IMR-90 (cell line): Measurements from ENCODE around the gene PTPRK. TPM values are rescaled to one million over a fixed set of nuclear protein-coding genes. Genes with fewer than 3 reads are reported as not detected.

Experiments used
- ATAC-seq: fragments of 200-7000 bp; cut with Tn5 transposase; 2 replicates; pipeline ENCODE4 v1.9.1; 2020; ENCODE audit warnings: low read depth, mild to moderate bottlenecking, moderate library complexity
- BruUV-seq: library from RNA; stranded (reverse); fragments of 400-500 nt; replicated peaks from 2 replicates; lab custom pipeline; 2021; lab: Mats Ljungman, UMichigan
- CTCF ChIA-PET: fragments of 300-600 bp; formaldehyde crosslinking; extraction: SDS; loops from one replicate; lab custom pipeline; 2021; ENCODE audit warnings: antibody characterized with exemption; lab: Yijun Ruan, JAX
- POLR2A ChIA-PET: fragments of 300-600 bp; sonication (Branson Sonifier 250); formaldehyde crosslinking; loops from one replicate; lab custom pipeline; 2022; ENCODE audit warnings: antibody characterized with exemption; ENCODE audit not compliant: unreplicated experiment; lab: Charles Lee
- DNase-seq: peaks from one replicate; pipeline ENCODE4 v3.0.0; 2013
- H2AFZ ChIP-seq: replicated peaks from 2 replicates; pipeline ENCODE3; 2013; ENCODE audit warnings: low read length, mild to moderate bottlenecking; ENCODE audit not compliant: poor library complexity
- H2AK5ac ChIP-seq: 2 replicates; pipeline ENCODE4 v1.6.1; 2013; ENCODE audit warnings: low read depth, low read length, inconsistent platforms
- H2AK9ac ChIP-seq: replicated peaks from 2 replicates; pipeline ENCODE3; 2013; ENCODE audit warnings: mild to moderate bottlenecking, low read depth, low read length, moderate library complexity; ENCODE audit not compliant: poor library complexity
- H2BK120ac ChIP-seq: 2 replicates; pipeline ENCODE4 v1.6.1; 2013; ENCODE audit warnings: low read depth, low read length, inconsistent platforms
- H2BK15ac ChIP-seq: 3 replicates; pipeline ENCODE4 v1.6.1; 2013; ENCODE audit warnings: low read depth, low read length, inconsistent platforms
- H2BK20ac ChIP-seq: 2 replicates; pipeline ENCODE4 v1.6.1; 2013; ENCODE audit warnings: low read depth, mild to moderate bottlenecking, inconsistent platforms, low read length, moderate library complexity
- H2BK5ac ChIP-seq: 2 replicates; pipeline ENCODE4 v1.6.1; 2013; ENCODE audit warnings: mild to moderate bottlenecking, low read depth, low read length, inconsistent platforms; ENCODE audit not compliant: poor library complexity, severe bottlenecking
- H3K14ac ChIP-seq: replicated peaks from 2 replicates; pipeline ENCODE4 v1.6.1; 2013; ENCODE audit warnings: low read depth, low read length, inconsistent platforms
- H3K18ac ChIP-seq: 2 replicates; pipeline ENCODE4 v1.6.1; 2013; ENCODE audit warnings: low read depth, low read length, control low read depth
- H3K23ac ChIP-seq: 2 replicates; pipeline ENCODE4 v1.6.1; 2013; ENCODE audit warnings: low read depth, low read length, inconsistent platforms
- H3K27ac ChIP-seq: 2 replicates; pipeline ENCODE4 v1.5.1; 2013; ENCODE audit warnings: mild to moderate bottlenecking, control low read depth, low read length; ENCODE audit not compliant: insufficient read depth
- H3K27me3 ChIP-seq: 2 replicates; pipeline ENCODE4 v1.6.1; 2013; ENCODE audit warnings: low read length; ENCODE audit not compliant: control insufficient read depth, insufficient read depth
- H3K36me3 ChIP-seq: 2 replicates; pipeline ENCODE4 v1.6.1; 2013; ENCODE audit warnings: low read length, mixed read lengths; ENCODE audit not compliant: control insufficient read depth, insufficient read depth
- H3K4ac ChIP-seq: 2 replicates; pipeline ENCODE4 v1.6.1; 2013; ENCODE audit warnings: low read depth, low read length, inconsistent platforms
- H3K4me1 ChIP-seq: 2 replicates; pipeline ENCODE4 v1.6.1; 2013; ENCODE audit warnings: low read length, mixed read lengths; ENCODE audit not compliant: control insufficient read depth, insufficient read depth
- H3K4me2 ChIP-seq: 2 replicates; pipeline ENCODE4 v1.6.1; 2013; ENCODE audit warnings: low read depth, mild to moderate bottlenecking, control low read depth, low read length, moderate library complexity
- H3K4me3 ChIP-seq: 2 replicates; pipeline ENCODE4 v1.5.1; 2013; ENCODE audit warnings: low read depth, mild to moderate bottlenecking, control low read depth, low read length, moderate library complexity; ENCODE audit not compliant: insufficient read depth
- H3K56ac ChIP-seq: 2 replicates; pipeline ENCODE4 v1.6.1; 2013; ENCODE audit warnings: low read length, inconsistent platforms; ENCODE audit not compliant: insufficient read depth; ENCODE audit errors: extremely low read depth
- H3K79me1 ChIP-seq, 2 experiments: 2 replicates each; pipeline ENCODE4 v1.6.1; 2013; ENCODE audit warnings: low read length in 2 of 2, inconsistent platforms in 1 of 2, low read depth in 1 of 2
- H3K9ac ChIP-seq: 2 replicates; pipeline ENCODE4 v1.6.1; 2013; ENCODE audit warnings: low read depth, low read length, control low read depth
- H3K9me1 ChIP-seq: 2 replicates; pipeline ENCODE4 v1.6.1; 2013; ENCODE audit warnings: low read length, inconsistent platforms; ENCODE audit not compliant: insufficient read depth
- H3K9me3 ChIP-seq: 2 replicates; pipeline ENCODE4 v1.6.1; 2013; ENCODE audit warnings: low read length; ENCODE audit not compliant: control insufficient read depth, insufficient read depth
- H4K20me1 ChIP-seq: 2 replicates; pipeline ENCODE4 v1.6.1; 2013; ENCODE audit warnings: low read length, inconsistent platforms; ENCODE audit not compliant: insufficient read depth
- H4K5ac ChIP-seq: 2 replicates; pipeline ENCODE4 v1.6.1; 2013; ENCODE audit warnings: mild to moderate bottlenecking, low read depth, low read length, control low read depth
- H4K8ac ChIP-seq, 2 experiments: 2 replicates each; pipeline ENCODE4 v1.6.1; 2013; ENCODE audit warnings: low read depth in 2 of 2, low read length in 2 of 2, control low read depth in 1 of 2, inconsistent platforms in 1 of 2
- H4K91ac ChIP-seq: 2 replicates; pipeline ENCODE4 v1.6.1; 2013; ENCODE audit warnings: low read depth, low read length, inconsistent platforms; ENCODE audit not compliant: insufficient read depth
- BHLHE40 ChIP-seq: fragments of 150-350 bp; IDR thresholded peaks from 2 replicates; pipeline ENCODE4 v1.6.1; 2016; ENCODE audit warnings: mild to moderate bottlenecking, low read depth, low read length
- CEBPB ChIP-seq: IDR thresholded peaks from 2 replicates; pipeline ENCODE4 v1.6.1; 2012; ENCODE audit warnings: low read depth, low read length, improper control_type of control experiment
- CHD1 ChIP-seq: IDR thresholded peaks from 2 replicates; pipeline ENCODE4 v1.6.1; 2012; ENCODE audit warnings: low read depth, low read length, improper control_type of control experiment
- ELK1 ChIP-seq: fragments of 150-350 bp; IDR thresholded peaks from 2 replicates; pipeline ENCODE4 v1.6.1; 2016; ENCODE audit warnings: low read depth, mild to moderate bottlenecking, low read length, moderate library complexity, borderline replicate concordance
- FOS ChIP-seq: fragments of 150-350 bp; IDR thresholded peaks from 2 replicates; pipeline ENCODE4 v1.6.1; 2016; ENCODE audit warnings: low read depth, low read length
- MAFK ChIP-seq: IDR thresholded peaks from 2 replicates; pipeline ENCODE4 v1.6.1; 2012; ENCODE audit warnings: low read depth, low read length, improper control_type of control experiment
- MAZ ChIP-seq: IDR thresholded peaks from 2 replicates; pipeline ENCODE4 v1.6.1; 2012; ENCODE audit warnings: low read depth, mild to moderate bottlenecking, low read length, improper control_type of control experiment, moderate library complexity, borderline replicate concordance
- MXI1 ChIP-seq: IDR thresholded peaks from 2 replicates; pipeline ENCODE4 v1.6.1; 2012; ENCODE audit warnings: low read depth, mild to moderate bottlenecking, low read length, moderate library complexity, borderline replicate concordance
- NFE2L2 ChIP-seq: fragments of 150-350 bp; IDR thresholded peaks from 2 replicates; pipeline ENCODE4 v1.6.1; 2016; ENCODE audit warnings: low read depth, mild to moderate bottlenecking, low read length
- POLR2A ChIP-seq: IDR thresholded peaks from 2 replicates; pipeline ENCODE4 v1.6.1; 2012; ENCODE audit warnings: mild to moderate bottlenecking, low read depth, low read length
- RAD21 ChIP-seq: IDR thresholded peaks from 2 replicates; pipeline ENCODE4 v1.6.1; 2012; ENCODE audit warnings: low read length, improper control_type of control experiment
- RCOR1 ChIP-seq: IDR thresholded peaks from 2 replicates; pipeline ENCODE4 v1.6.1; 2012; ENCODE audit warnings: mild to moderate bottlenecking, low read length, improper control_type of control experiment; ENCODE audit not compliant: insufficient replicate concordance
- RFX5 ChIP-seq: IDR thresholded peaks from 2 replicates; pipeline ENCODE4 v1.8.0; 2012; ENCODE audit warnings: low read depth, mild to moderate bottlenecking, low read length, moderate library complexity
- SMC3 ChIP-seq: fragments of 150-350 bp; IDR thresholded peaks from 2 replicates; pipeline ENCODE4 v1.6.1; 2016; ENCODE audit warnings: low read depth, mild to moderate bottlenecking, antibody characterized with exemption, low read length, moderate library complexity
- USF2 ChIP-seq: fragments of 150-350 bp; IDR thresholded peaks from 2 replicates; pipeline ENCODE4 v1.6.1; 2017; ENCODE audit warnings: mild to moderate bottlenecking, antibody characterized with exemption, low read length, low read depth
- WGBS, 2 experiments: methylation state at CpG; one replicate each; pipeline versions ENCODE4 v1.1.5 to v1.1.7; 2013; ENCODE audit warnings: missing lambda C conversion rate in 2 of 2; ENCODE audit not compliant: insufficient read length in 1 of 2; ENCODE audit errors: extremely low coverage in 2 of 2; 5-methylcytosine and 5-hydroxymethylcytosine counted together
- dilution Hi-C: fragments of 300-500 bp; cut with HindIII; formaldehyde crosslinking; loops from one replicate; pipeline ENCODE4 v1.14.3; 2018; ENCODE audit warnings: low sequenced_read_pairs; ENCODE audit not compliant: unreplicated experiment
- in situ Hi-C: fragments of 300-500 bp; cut with MboI; formaldehyde crosslinking; loops from 3 replicates; pipeline ENCODE4 v1.14.3; 2019; ENCODE audit warnings: low sequenced_read_pairs, inconsistent platforms, mixed read lengths
- intact Hi-C: fragments of 100-400 bp; cut with micrococcal nuclease; formaldehyde crosslinking; loops from 2 replicates; pipeline ENCODE4 v1.10.0; 2022
- polyA plus RNA-seq, 3 experiments: library from polyadenylated mRNA; depleted of rRNA; stranded (reverse); fragments of >200 nt; gene quantifications; 2 replicates each; pipeline ENCODE4 v1.2.3, GENCODE V29; 2012; ENCODE audit warnings: low replicate concordance in 1 of 3
- total RNA-seq: library from RNA; depleted of rRNA; stranded (reverse); fragments of >200 nt; gene quantifications from 2 replicates; pipeline ENCODE4 v1.2.3, GENCODE V29; 2012
- TF ChIP-seq, protein P1 (sequence below): conservative IDR thresholded peaks from 2 replicates; pipeline ENCODE4 v1.5.1; 2012; ENCODE audit warnings: mild to moderate bottlenecking, low read depth, low read length, improper control_type of control experiment

PTPRK gene
- total and polyA plus RNA-seq, 2 of the 4 experiments (the other 2 are of a cell fraction) = 18.0 to 80.8 TPM

- H2AFZ ChIP-seq = no peak overlapping the region
- H3K9ac ChIP-seq = no peak overlapping the region
- dilution Hi-C loops (no loop called here), in situ Hi-C loops (no loop called here), intact Hi-C loops (no loop called here)
- no peak overlapping the region for H2AK5ac ChIP-seq
- DNase-seq (no peak), ATAC-seq (no peak)
- no TSS peak for BruUV-seq
- no peak overlapping the region for H3K18ac ChIP-seq
- no peaks in the 10 kb centered on the region for H3K4me1 ChIP-seq
- peaks cover 6% of the 10 kb centered on the region for H3K9me1 ChIP-seq
- no peak overlapping the region for H3K56ac ChIP-seq
- peaks cover 12% of the 10 kb centered on the region; the same call in 1 of the 2 replicates for H4K20me1 ChIP-seq
- no peak overlapping the region for H4K5ac ChIP-seq
- H3K14ac ChIP-seq = no peak overlapping the region
- no peaks in the 10 kb centered on the region for H3K36me3 ChIP-seq
- no peak overlapping the region for H3K4me2 ChIP-seq
- no peak overlapping the region for H2BK20ac ChIP-seq
- H3K79me1 ChIP-seq = peaks cover 25 to 49% of the 10 kb centered on the region in 2 experiments; a peak in 3 of 4 replicates
- H4K91ac ChIP-seq = no peak overlapping the region
- no peak overlapping the region for H3K23ac ChIP-seq
- no peak overlapping the region for H2AK9ac ChIP-seq
- no peak for TF ChIP-seq RCOR1
- no peak for TF ChIP-seq CEBPB
- TF ChIP-seq BHLHE40 = no peak
- TF ChIP-seq FOS = no peak
- no peak for TF ChIP-seq MXI1
- TF ChIP-seq ELK1 = no peak
- no peak for TF ChIP-seq MAFK
- no peak for TF ChIP-seq RFX5
- TF ChIP-seq NFE2L2 = no peak
- no peak for TF ChIP-seq SMC3
- TF ChIP-seq RAD21 = no peak
- TF ChIP-seq, protein P1, sequence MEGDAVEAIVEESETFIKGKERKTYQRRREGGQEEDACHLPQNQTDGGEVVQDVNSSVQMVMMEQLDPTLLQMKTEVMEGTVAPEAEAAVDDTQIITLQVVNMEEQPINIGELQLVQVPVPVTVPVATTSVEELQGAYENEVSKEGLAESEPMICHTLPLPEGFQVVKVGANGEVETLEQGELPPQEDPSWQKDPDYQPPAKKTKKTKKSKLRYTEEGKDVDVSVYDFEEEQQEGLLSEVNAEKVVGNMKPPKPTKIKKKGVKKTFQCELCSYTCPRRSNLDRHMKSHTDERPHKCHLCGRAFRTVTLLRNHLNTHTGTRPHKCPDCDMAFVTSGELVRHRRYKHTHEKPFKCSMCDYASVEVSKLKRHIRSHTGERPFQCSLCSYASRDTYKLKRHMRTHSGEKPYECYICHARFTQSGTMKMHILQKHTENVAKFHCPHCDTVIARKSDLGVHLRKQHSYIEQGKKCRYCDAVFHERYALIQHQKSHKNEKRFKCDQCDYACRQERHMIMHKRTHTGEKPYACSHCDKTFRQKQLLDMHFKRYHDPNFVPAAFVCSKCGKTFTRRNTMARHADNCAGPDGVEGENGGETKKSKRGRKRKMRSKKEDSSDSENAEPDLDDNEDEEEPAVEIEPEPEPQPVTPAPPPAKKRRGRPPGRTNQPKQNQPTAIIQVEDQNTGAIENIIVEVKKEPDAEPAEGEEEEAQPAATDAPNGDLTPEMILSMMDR = no peak
- TF ChIP-seq USF2 = no peak
- no peak for TF ChIP-seq CHD1
- TF ChIP-seq POLR2A = no peak
- no peak for TF ChIP-seq MAZ
- no CpG with 5 or more reads among the region's 3 CpGs for WGBS, 2 experiments
- H2BK5ac ChIP-seq = no peak overlapping the region
- H2BK15ac ChIP-seq = no peak overlapping the region
- H3K9me3 ChIP-seq = no peaks in the 10 kb centered on the region
- no peak overlapping the region for H3K27ac ChIP-seq
- H4K8ac ChIP-seq = no peak overlapping the region
- H3K4me3 ChIP-seq = no peak overlapping the region
- ChIA-PET POLR2A (no interaction called here), CTCF (interaction anchor here (0.7 kb wide), 1 partner anchor 117 kb away, joined by 3 read pairs; no protein-coding TSS in a partner anchor)
- H3K4ac ChIP-seq = no peak overlapping the region
- H2BK120ac ChIP-seq = no peak overlapping the region
- H3K27me3 ChIP-seq = no peaks in the 10 kb centered on the region
These were observed 55.6 kb downstream of the PTPRK start for GRCh38 chr6:128464790-128465189.
